ENCODE results near the gene SENP3.

The SENP3 gene

DNA sequence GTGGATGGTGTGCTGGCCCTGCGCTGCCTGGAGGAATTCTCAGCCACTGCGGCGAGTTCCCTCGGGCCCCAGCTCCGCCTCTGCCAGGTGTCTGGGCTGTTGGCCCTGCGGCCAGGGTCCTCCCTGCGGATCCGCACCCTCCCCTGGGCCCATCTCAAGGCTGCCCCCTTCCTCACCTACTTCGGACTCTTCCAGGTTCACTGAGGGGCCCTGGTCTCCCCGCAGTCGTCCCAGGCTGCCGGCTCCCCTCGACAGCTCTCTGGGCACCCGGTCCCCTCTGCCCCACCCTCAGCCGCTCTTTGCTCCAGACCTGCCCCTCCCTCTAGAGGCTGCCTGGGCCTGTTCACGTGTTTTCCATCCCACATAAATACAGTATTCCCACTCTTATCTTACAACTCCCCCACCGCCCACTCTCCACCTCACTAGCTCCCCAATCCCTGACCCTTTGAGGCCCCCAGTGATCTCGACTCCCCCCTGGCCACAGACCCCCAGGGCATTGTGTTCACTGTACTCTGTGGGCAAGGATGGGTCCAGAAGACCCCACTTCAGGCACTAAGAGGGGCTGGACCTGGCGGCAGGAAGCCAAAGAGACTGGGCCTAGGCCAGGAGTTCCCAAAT lies 4.5 kb upstream of the SENP3 start:
- DNase-seq = no peak

GRCh38 chr17:7557775-7558543 lies 3.8 kb upstream of the SENP3 start:
- DNase-seq = peak; percentile 88

DNA sequence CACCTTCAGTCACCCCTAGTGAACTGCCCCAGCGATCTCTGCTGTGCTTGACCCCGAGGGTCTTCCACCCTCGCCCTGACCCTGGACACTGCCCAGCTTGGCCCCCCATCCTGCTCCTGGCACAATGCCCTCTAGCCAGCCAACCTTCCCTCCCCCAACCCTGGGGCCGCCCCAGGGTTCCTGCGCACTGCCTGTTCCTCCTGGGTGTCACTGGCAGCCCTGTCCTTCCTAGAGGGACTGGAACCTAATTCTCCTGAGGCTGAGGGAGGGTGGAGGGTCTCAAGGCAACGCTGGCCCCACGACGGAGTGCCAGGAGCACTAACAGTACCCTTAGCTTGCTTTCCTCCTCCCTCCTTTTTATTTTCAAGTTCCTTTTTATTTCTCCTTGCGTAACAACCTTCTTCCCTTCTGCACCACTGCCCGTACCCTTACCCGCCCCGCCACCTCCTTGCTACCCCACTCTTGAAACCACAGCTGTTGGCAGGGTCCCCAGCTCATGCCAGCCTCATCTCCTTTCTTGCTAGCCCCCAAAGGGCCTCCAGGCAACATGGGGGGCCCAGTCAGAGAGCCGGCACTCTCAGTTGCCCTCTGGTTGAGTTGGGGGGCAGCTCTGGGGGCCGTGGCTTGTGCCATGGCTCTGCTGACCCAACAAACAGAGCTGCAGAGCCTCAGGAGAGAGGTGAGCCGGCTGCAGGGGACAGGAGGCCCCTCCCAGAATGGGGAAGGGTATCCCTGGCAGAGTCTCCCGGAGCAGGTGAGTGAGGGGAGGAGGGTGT lies 3.0 kb upstream of the SENP3 start, which contains the start of gene TNFSF13:
TNFSF13 (plus strand) TSS at position 207 of the 776 bp plus-strand sequence; CDS start at position 497, 290 bp downstream.
- no peak for DNase-seq

- DNase-seq = peak; percentile 61
Observed at GRCh38 chr17:7559320-7560171, 2.2 kb upstream of the SENP3 start.

- peak; percentile 47 for DNase-seq
Observed at GRCh38 chr17:7560172-7561027, 1.3 kb upstream of the SENP3 start.

- DNase-seq = peak; percentile 69
Observed at GRCh38 chr17:7561028-7561575, 617 bp upstream of the SENP3 start.

GRCh38 chr17:7562208-7562605 lies 488 bp downstream of the SENP3 start:
- DNase-seq = no peak

- DNase-seq = no peak
Observed at GRCh38 chr17:7563115-7563869, 1.6 kb downstream of the SENP3 start.

GRCh38 chr17:7569571-7569970 lies 7.9 kb downstream of the SENP3 start:
- DNase-seq = no peak

GRCh38 chr17:7570351-7570750 lies 8.6 kb downstream of the SENP3 start:
- no peak for DNase-seq

DNA sequence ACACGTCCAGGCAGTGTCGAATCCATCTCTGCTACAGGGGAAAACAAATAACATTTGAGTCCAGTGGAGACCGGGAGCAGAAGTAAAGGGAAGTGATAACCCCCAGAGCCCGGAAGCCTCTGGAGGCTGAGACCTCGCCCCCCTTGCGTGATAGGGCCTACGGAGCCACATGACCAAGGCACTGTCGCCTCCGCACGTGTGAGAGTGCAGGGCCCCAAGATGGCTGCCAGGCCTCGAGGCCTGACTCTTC lies 10.5 kb downstream of the SENP3 start:
- DNase-seq = no peak

- DNase-seq = peak; percentile 98
Observed at GRCh38 chr17:7572588-7573323, 11.0 kb downstream of the SENP3 start.

- DNase-seq = peak; percentile 79
Observed at GRCh38 chr17:7573324-7574080, 11.8 kb downstream of the SENP3 start.

DNA sequence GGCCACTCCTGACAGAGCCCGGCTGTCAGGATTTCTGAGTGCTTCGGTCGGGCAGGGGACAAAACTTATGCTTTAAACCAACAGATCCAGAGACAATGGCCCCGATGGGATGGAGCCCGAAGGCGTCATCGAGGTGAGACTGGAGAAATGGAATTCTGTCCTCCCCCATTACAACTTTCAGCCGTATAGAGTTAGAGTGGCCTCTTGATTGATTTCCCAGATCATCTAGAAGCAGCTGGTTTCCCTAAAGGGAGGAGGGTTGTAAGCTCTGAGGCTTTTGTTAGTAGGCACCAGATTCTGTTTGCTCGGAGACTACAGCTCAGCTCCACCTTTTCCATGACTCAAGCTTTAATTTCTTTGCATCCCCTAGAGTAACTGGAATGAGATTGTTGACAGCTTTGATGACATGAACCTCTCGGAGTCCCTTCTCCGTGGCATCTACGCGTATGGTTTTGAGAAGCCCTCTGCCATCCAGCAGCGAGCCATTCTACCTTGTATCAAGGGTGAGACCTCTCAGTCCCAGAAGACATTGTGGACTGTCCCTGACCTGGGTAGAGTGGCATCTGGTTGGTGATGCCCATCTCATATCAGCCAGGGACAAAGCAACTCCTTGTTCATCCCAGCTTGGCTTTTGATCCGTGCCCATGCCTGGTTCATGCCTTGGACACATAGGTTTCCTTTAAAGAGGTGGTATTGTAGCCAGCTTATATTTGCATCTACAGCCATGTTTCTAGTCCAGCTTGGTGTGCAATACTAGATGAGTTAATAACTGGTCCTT lies 12.6 kb downstream of the SENP3 start:
- no peak for DNase-seq

DNA sequence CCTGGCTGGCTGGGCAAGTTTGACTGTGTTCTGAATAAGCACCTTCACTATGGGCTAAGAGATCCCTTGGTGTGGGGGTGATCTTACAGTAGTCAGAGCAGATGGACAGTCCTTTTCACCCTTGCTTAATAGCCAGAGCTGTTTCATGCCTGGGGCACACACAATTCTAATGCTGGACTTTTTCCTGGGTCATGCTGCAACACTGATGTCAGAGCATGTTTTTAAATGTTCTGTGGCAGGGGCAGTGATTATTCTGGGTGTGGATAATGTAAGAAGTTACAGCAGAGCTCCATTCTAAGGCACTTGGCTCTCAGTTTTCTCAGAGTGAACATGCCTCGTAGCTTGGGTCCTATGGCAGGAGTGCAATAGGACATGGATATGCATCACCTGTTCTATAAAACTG lies 13.8 kb downstream of the SENP3 start:
- no peak for DNase-seq

- no peak for DNase-seq
Observed at GRCh38 chr17:7575959-7576358, 14.2 kb downstream of the SENP3 start.

- DNase-seq = no peak
Observed at GRCh38 chr17:7576432-7576937, 14.8 kb downstream of the SENP3 start.
